Measurements from ENCODE around the gene GAPVD1. TPM values are rescaled to one million over a fixed set of nuclear protein-coding genes. Genes with fewer than 3 reads are reported as not detected.

Gene GAPVD1
- total RNA-seq, 4 donors from 2014 or later = 50.9 to 79.0 (median 53.4) TPM

GRCh38 chr9:125246261-125246667 lies 15.4 kb upstream of the GAPVD1 start:
- no peak for DNase-seq (ENCODE audit: low spot score in 2 of 2)
- no peak overlapping the region for H3K4me3 ChIP-seq (ENCODE audit: low read depth, poor library complexity, severe bottlenecking)
- intact Hi-C loops (cut with DNase I; ENCODE audit: low total_unique reads) = no loop called here
- TF ChIP-seq CTCF (IDR thresholded peaks at IDR 0.05) (no peak), POLR2A (IDR thresholded peaks at IDR 0.05) (no peak)
- WGBS, 2 donors = 86 to 90% methylated on average over 6 of the region's 6 CpGs

GRCh38 chr9:125254231-125254630 lies 7.4 kb upstream of the GAPVD1 start:
- no peak for DNase-seq (ENCODE audit: low spot score in 2 of 2)
- intact Hi-C loops (cut with DNase I; ENCODE audit: low total_unique reads) = no loop called here
- H3K4me3 ChIP-seq (ENCODE audit: low read depth, poor library complexity, severe bottlenecking) = no peak overlapping the region
- TF ChIP-seq CTCF (IDR thresholded peaks at IDR 0.05) (no peak), POLR2A (IDR thresholded peaks at IDR 0.05) (no peak)

- intact Hi-C loops (cut with DNase I; ENCODE audit: low total_unique reads) = no loop called here
- WGBS, 2 donors = 42 to 45% methylated on average over 2 of the region's 2 CpGs
- TF ChIP-seq CTCF (IDR thresholded peaks at IDR 0.05) = no peak
- TF ChIP-seq POLR2A (IDR thresholded peaks at IDR 0.05) = no peak
- H3K4me3 ChIP-seq (ENCODE audit: low read depth, poor library complexity, severe bottlenecking) = no peak overlapping the region
- DNase-seq (ENCODE audit: low spot score in 2 of 2) = no peak
These were observed 5.7 kb upstream of the GAPVD1 start for GRCh38 chr9:125255781-125256391.

GRCh38 chr9:125258160-125258785 lies 3.4 kb upstream of the GAPVD1 start:
- intact Hi-C loops (cut with DNase I; ENCODE audit: low total_unique reads) = no loop called here
- no peak for TF ChIP-seq POLR2A (IDR thresholded peaks at IDR 0.05)
- TF ChIP-seq CTCF (IDR thresholded peaks at IDR 0.05) = no peak
- H3K4me3 ChIP-seq (ENCODE audit: low read depth, poor library complexity, severe bottlenecking) = no peak overlapping the region
- DNase-seq (ENCODE audit: low spot score in 2 of 2) = no peak
- 90 to 93% methylated on average over 6 of the region's 6 CpGs for WGBS, 2 donors

GRCh38 chr9:125258832-125259534 lies 2.6 kb upstream of the GAPVD1 start:
- 61 to 78% methylated on average over 2 of the region's 2 CpGs for WGBS, 2 donors
- H3K4me3 ChIP-seq (ENCODE audit: low read depth, poor library complexity, severe bottlenecking) = no peak overlapping the region
- DNase-seq (ENCODE audit: low spot score in 2 of 2) = no peak
- intact Hi-C loops (cut with DNase I; ENCODE audit: low total_unique reads) = no loop called here
- TF ChIP-seq POLR2A (IDR thresholded peaks at IDR 0.05) = no peak
- no peak for TF ChIP-seq CTCF (IDR thresholded peaks at IDR 0.05)

Data from lower leg skin (tissue), 4 donors.